Fibroblast of lung (primary cell): ENCODE results near the gene ADAMTS14. TPM values are rescaled to one million over a fixed set of nuclear protein-coding genes. Genes with fewer than 3 reads are reported as not detected.

Experiments
- DNase-seq, 2 donors: peaks; one replicate each; pipeline versions ENCODE4 v3.0.0 to v3.0.0-alpha.2; 2010; ENCODE audit warnings: low read depth in 2 of 2
- H2AFZ ChIP-seq: 2 replicates; pipeline ENCODE4 v1.5.1; 2012; ENCODE audit warnings: low read length, control low read depth, inconsistent platforms
- H3K27ac ChIP-seq: 2 replicates; pipeline ENCODE4 v1.5.1; 2011; ENCODE audit warnings: low read length, control low read depth; ENCODE audit not compliant: insufficient read depth
- H3K27me3 ChIP-seq: 2 replicates; pipeline ENCODE4 v1.5.1; 2011; ENCODE audit warnings: mild to moderate bottlenecking, low read length; ENCODE audit not compliant: control insufficient read depth, insufficient read depth
- H3K36me3 ChIP-seq: 2 replicates; pipeline ENCODE4 v1.5.1; 2011; ENCODE audit warnings: low read length; ENCODE audit not compliant: control insufficient read depth, insufficient read depth
- H3K4me1 ChIP-seq: 2 replicates; pipeline ENCODE4 v1.5.1; 2011; ENCODE audit warnings: low read length; ENCODE audit not compliant: control insufficient read depth, insufficient read depth; ENCODE audit errors: extremely low read depth
- H3K4me2 ChIP-seq: 2 replicates; pipeline ENCODE4 v1.5.1; 2011; ENCODE audit warnings: low read length, control low read depth; ENCODE audit not compliant: insufficient read depth; ENCODE audit errors: extremely low read depth
- H3K4me3 ChIP-seq, 4 experiments: fragments of 200-600 bp in 1 of 4; sonication (generic) in 1 of 4; replicated peaks in 1 of 4; 2 replicates each; pipeline ENCODE4 v1.5.1; 2011 to 2016; ENCODE audit warnings: low read length in 4 of 4, low read depth in 3 of 4, mild to moderate bottlenecking in 3 of 4, control low read depth in 2 of 4, inconsistent platforms in 1 of 4, mixed read lengths in 1 of 4; ENCODE audit not compliant: insufficient read depth in 1 of 4; ENCODE audit errors: control extremely low read depth in 1 of 4
- H3K79me2 ChIP-seq: 2 replicates; pipeline ENCODE4 v1.5.1; 2012; ENCODE audit warnings: mild to moderate bottlenecking, low read length, inconsistent platforms; ENCODE audit not compliant: control insufficient read depth, insufficient read depth
- H3K9ac ChIP-seq: 2 replicates; pipeline ENCODE4 v1.5.1; 2011; ENCODE audit warnings: mild to moderate bottlenecking, low read length, control low read depth; ENCODE audit not compliant: insufficient read depth
- H3K9me3 ChIP-seq: 2 replicates; pipeline ENCODE4 v1.5.1; 2012; ENCODE audit warnings: low read depth, low read length; ENCODE audit not compliant: control insufficient read depth, insufficient read depth
- H4K20me1 ChIP-seq: 2 replicates; pipeline ENCODE4 v1.5.1; 2011; ENCODE audit warnings: low read length; ENCODE audit not compliant: control insufficient read depth, insufficient read depth; ENCODE audit errors: extremely low read depth
- EZH2 ChIP-seq: IDR thresholded peaks from 2 replicates; pipeline ENCODE4 v1.5.1; 2012; ENCODE audit warnings: low read length, control low read depth, mild to moderate bottlenecking; ENCODE audit errors: missing control alignments
- polyA plus RNA-seq, 2 donors: library from polyadenylated mRNA; depleted of rRNA in 1 of 2; stranded (reverse) in 1 of 2; unstranded in 1 of 2; fragments of >200 nt; gene quantifications; 2 replicates each; pipeline ENCODE4 v1.2.1, GENCODE V29; 2011 to 2012; ENCODE audit warnings: missing spikeins in 1 of 2
- total RNA-seq: library from RNA; depleted of rRNA; stranded (reverse); fragments of >200 nt; gene quantifications from 2 replicates; pipeline ENCODE4 v1.2.1, GENCODE V29; 2014
- TF ChIP-seq, protein P1 (sequence below), 2 donors: IDR thresholded peaks in 1 of 2; conservative IDR thresholded peaks in 1 of 2; 1 replicate in 1 of 2; 2 replicates in 1 of 2; pipeline ENCODE4 v1.5.1; 2011 to 2012; ENCODE audit warnings: low read length in 2 of 2, control low read depth in 1 of 2, inconsistent platforms in 1 of 2, low read depth in 1 of 2, mild to moderate bottlenecking in 1 of 2

Gene ADAMTS14
- total and polyA plus RNA-seq, 2 donors (not counting 1 experiment from before 2014, with no cell fraction given), result 4.1 to 6.2 TPM

DNA sequence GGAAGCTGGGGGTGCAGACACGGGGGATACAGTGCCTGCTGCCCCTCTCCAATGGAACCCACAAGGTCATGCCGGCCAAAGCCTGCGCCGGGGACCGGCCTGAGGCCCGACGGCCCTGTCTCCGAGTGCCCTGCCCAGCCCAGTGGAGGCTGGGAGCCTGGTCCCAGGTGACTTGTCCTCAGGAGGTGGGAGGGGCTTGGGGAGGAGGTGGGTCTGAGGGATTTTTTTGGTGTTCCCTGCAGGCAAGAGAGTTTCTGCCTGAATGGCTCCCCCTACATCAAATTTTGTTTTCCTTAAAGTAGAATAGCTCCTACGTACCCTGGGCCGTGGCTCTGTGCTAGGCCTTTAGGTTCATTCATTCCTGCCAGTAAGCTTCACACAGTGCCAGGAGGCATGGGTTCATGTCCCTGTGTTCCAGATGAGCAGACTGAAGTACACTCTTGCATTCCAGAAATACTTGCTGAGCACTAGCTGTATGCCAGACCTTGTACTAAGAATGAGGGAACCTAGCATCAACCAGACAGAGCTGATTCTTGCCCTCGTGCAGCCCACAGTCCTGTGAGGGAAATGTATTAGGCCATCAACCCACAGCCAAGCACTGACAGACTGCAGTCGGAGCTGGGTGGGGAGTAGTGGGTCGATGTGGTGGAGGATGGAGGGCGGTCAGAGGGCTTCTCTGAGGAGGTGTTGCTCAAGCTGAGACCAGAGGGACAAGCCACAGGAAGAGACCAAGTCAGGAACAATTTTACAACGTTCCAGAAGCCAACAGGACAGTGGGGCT, 81.7 kb downstream of the ADAMTS14 start:
- H3K4me1 ChIP-seq, result peaks cover 2% of the 10 kb centered on the region
- H3K9ac ChIP-seq, result no peak overlapping the region
- no peaks in the 10 kb centered on the region for H3K36me3 ChIP-seq
- DNase-seq, result peak in 1 of 2 donors; percentile 73
- no peaks in the 10 kb centered on the region for H4K20me1 ChIP-seq
- H3K4me2 ChIP-seq, result no peak overlapping the region
- TF ChIP-seq, protein P1, sequence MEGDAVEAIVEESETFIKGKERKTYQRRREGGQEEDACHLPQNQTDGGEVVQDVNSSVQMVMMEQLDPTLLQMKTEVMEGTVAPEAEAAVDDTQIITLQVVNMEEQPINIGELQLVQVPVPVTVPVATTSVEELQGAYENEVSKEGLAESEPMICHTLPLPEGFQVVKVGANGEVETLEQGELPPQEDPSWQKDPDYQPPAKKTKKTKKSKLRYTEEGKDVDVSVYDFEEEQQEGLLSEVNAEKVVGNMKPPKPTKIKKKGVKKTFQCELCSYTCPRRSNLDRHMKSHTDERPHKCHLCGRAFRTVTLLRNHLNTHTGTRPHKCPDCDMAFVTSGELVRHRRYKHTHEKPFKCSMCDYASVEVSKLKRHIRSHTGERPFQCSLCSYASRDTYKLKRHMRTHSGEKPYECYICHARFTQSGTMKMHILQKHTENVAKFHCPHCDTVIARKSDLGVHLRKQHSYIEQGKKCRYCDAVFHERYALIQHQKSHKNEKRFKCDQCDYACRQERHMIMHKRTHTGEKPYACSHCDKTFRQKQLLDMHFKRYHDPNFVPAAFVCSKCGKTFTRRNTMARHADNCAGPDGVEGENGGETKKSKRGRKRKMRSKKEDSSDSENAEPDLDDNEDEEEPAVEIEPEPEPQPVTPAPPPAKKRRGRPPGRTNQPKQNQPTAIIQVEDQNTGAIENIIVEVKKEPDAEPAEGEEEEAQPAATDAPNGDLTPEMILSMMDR (conservative IDR thresholded peaks at IDR 0.05 in 1 of 2, IDR thresholded peaks at IDR 0.05 in 1 of 2; ENCODE audit: low read depth in 1 of 2, low read length in 2 of 2), result no peak
- TF ChIP-seq EZH2, result no peak
- H3K27ac ChIP-seq, result no peak overlapping the region
- no peak overlapping the region for H2AFZ ChIP-seq
- no peaks in the 10 kb centered on the region for H3K27me3 ChIP-seq
- no peaks in the 10 kb centered on the region for H3K79me2 ChIP-seq
- no peaks in the 10 kb centered on the region for H3K9me3 ChIP-seq
- H3K4me3 ChIP-seq, result no peak overlapping the region

DNA sequence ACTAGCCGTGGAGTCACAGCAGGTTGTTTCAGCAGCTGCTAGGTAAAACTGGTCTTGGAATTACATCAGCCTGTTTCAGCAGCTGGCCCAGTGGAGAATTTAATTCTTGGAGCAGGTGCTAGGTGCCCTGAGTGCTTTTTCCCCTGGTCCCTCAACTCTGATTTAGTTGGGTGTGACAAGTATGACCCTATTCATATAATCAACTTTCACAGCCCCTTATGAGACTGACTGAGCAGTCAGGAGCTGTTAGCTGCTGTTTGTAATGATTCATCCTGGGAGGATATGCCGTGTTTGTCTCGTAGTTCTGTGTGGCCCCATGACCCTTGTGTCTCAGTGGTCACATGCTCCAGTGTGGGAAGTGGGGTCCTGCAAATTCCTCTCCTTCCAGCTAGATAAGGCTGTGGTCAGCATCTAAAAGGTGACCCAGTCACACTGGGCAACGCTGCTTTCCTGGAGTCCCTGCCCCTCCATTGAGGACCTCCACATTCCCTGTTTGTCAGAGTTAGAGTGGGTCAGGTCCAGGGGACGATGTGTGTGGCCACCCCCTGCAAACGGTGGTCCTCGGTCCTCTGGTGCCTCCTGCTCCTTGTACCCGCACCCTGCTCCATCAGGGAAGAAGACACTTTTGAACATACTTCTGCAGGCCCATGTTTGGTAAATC, 84.5 kb downstream of the ADAMTS14 start:
- H4K20me1 ChIP-seq, result no peaks in the 10 kb centered on the region
- no peak overlapping the region for H3K9ac ChIP-seq
- H3K4me1 ChIP-seq, result peaks cover 2% of the 10 kb centered on the region
- H2AFZ ChIP-seq, result no peak overlapping the region
- no peak overlapping the region for H3K4me2 ChIP-seq
- H3K27me3 ChIP-seq, result no peaks in the 10 kb centered on the region
- DNase-seq, result peak; percentile 20 to 39
- H3K9me3 ChIP-seq, result no peaks in the 10 kb centered on the region
- no peak overlapping the region for H3K27ac ChIP-seq
- H3K79me2 ChIP-seq, result no peaks in the 10 kb centered on the region
- TF ChIP-seq EZH2, result no peak
- TF ChIP-seq, protein P1 (conservative IDR thresholded peaks at IDR 0.05 in 1 of 2, IDR thresholded peaks at IDR 0.05 in 1 of 2; ENCODE audit: low read depth in 1 of 2, low read length in 2 of 2), result no peak
- H3K4me3 ChIP-seq, result no peak overlapping the region
- no peaks in the 10 kb centered on the region for H3K36me3 ChIP-seq

DNA sequence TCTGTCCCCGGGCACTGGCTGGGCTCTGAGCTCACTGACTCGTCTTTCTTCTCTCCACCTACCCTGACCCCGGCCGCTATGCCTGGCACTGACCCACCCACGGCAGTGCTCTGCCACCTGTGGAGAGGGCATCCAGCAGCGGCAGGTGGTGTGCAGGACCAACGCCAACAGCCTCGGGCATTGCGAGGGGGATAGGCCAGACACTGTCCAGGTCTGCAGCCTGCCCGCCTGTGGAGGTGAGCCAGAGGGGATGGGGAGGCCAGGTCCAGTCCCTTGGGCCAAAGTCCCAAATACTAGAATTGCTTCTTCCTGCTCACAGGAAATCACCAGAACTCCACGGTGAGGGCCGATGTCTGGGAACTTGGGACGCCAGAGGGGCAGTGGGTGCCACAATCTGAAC, 85.5 kb downstream of the ADAMTS14 start:
- Histone ChIP-seq H3K4me1 (peaks cover 2% of the 10 kb centered on the region), H3K9me3 (no peaks in the 10 kb centered on the region), H3K27me3 (no peaks in the 10 kb centered on the region), H2AFZ (no peak overlapping the region), H4K20me1 (no peaks in the 10 kb centered on the region), H3K4me2 (no peak overlapping the region), H3K36me3 (no peaks in the 10 kb centered on the region), H3K9ac (no peak overlapping the region), H3K79me2 (no peaks in the 10 kb centered on the region), H3K27ac (no peak overlapping the region), H3K4me3 (no peak overlapping the region)
- TF ChIP-seq EZH2, result no peak
- TF ChIP-seq, protein P1 (conservative IDR thresholded peaks at IDR 0.05 in 1 of 2, IDR thresholded peaks at IDR 0.05 in 1 of 2; ENCODE audit: low read depth in 1 of 2, low read length in 2 of 2), result no peak
- DNase-seq, result no peak
